GM12872 (cell line): Measurements from ENCODE around the gene LMO3.

Experiments
- CTCF ChIP-seq: IDR thresholded peaks from 3 replicates; pipeline ENCODE4 v1.5.1; 2011; ENCODE audit warnings: low read depth, mild to moderate bottlenecking, low read length, moderate library complexity; ENCODE audit not compliant: insufficient read depth

The LMO3 gene

GRCh38 chr12:16606117-16606200 is at the start of gene LMO3:
LMO3 (minus strand) TSS chr12:16606162; CDS start chr12:16600860, 5,302 bp downstream.
- TF ChIP-seq CTCF, result no peak

GRCh38 chr12:16636435-16637055 is 30.6 kb upstream of the LMO3 start:
- no peak for TF ChIP-seq CTCF

DNA sequence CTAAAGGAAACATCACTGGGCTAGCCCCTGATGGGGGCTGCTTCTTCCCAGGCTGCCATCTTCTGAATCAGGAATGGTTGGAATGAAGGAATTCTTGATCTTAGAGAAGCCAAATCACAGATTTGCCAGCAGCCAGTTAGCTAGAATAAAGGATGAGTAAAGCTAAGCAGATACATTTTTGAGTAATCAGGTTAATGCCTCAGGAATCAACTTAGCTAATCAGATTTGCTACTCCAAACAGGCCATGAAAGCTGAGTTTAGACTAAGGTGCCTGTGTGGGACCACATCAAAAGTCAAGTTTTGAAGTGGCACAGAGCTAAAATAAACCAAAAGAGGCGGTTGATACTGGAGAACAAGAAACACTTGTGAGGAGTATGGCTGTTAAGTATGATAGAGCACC is 28.8 kb upstream of the LMO3 start:
- no peak for TF ChIP-seq CTCF

DNA sequence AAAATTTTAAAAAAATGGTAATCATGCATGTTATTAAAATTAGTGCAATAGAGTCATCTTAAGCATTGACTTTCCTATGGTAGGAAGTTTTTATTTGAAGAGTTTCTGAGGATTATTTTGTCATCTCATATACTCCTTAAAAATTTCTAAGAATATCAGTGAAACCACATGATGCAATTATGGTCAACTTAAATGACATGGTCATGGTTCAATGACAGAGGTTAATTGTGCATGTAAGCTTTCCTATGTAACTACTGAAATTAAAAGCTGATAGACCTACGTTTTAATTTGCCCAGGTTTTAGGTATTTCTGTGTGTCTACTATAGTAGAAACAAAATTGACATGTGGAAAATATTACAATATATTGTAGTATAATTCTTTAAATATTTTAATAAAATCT is 21.0 kb upstream of the LMO3 start:
- no peak for TF ChIP-seq CTCF

GRCh38 chr12:16622338-16622737 is 16.4 kb upstream of the LMO3 start:
- 0 out of 3 replicates have a peak, but pooled peaks have one; percentile 13 for TF ChIP-seq CTCF

DNA sequence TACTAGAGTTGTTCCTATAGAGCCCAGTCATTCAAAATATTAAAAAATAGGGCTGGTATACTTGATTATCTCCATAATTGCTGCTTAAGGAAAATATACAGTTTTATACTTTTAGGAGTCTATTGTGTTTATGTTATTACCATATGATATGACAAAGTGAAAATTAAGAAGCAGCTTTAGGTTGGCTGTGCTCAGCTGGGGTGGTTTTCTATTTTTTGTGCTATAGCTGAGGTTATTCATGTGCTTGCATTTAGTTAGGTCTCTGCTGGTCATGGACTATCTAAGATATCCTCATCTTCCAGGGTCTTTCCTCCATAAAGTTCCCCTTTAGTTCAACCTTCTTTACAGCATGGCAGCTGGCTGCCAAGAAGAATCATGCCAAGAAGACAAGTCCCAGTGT is 13.6 kb upstream of the LMO3 start:
- TF ChIP-seq CTCF, result no peak

DNA sequence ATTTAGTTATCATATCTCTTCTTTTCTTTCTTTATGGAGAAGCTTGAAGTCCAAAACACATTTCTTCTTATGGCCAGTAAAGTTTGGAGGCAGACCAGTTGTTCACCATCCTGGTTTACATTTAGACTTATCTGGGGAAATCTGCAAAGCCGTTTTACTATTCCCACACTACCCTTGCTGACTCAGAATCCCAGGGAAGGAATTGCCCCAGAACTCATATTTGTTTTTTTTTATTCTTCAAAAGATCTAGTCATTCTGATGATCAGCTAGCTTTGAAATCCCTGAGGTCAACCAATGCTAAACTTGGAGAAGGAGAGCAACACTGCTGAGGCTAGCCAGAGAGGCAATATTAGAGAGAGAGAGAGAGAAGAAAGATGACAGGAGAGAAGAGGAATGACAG is 12.3 kb upstream of the LMO3 start:
- no peak for TF ChIP-seq CTCF

DNA sequence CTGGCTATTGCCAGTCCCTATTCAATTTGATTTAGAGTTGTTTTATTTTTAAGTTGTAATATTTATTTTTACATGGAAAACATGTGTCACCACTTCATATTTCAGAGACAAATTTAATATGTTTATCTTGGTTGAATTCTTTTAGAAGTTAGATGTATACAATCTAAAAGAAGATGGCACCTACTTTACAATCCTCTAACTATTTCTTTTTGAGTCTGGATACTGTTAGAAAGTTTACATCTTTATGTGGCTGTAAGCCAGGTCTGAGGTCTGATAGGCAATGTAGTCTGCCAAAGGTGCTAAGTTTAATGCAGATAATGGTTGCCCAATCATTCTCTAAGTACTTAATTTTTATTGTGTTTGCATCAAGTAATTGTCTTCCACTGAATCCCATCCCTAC is 7.2 kb upstream of the LMO3 start:
- no peak for TF ChIP-seq CTCF
